Bronchus fibroblast of lung (primary cell): ENCODE data around the gene PSD4. TPM values are rescaled to one million over a fixed set of nuclear protein-coding genes. Genes with fewer than 3 reads are reported as not detected.

Experiments used
- total RNA-seq: library from RNA; depleted of rRNA; stranded (reverse); fragments of >200 nt; gene quantifications from 2 replicates; pipeline ENCODE4 v1.2.3, GENCODE V29; 2015

The PSD4 gene
- 8.4 and 8.8 TPM in 2 replicates for total RNA-seq

GRCh38 chr2:113173542-113174375, at the start of gene PSD4:
TSS of gene PSD4 (plus strand) at chr2:113173971. CDS start at chr2:113182457, 8,486 bp downstream.

GRCh38 chr2:113126845-113127645, 46.7 kb upstream of the PSD4 start, which contains the start of gene IL1RN:
TSS of gene IL1RN (plus strand) at chr2:113127598. CDS start at chr2:113127625, 27 bp downstream.

Other genes with a start within 250 kb of the PSD4 start
- gene IL36G, start 196.0 kb upstream of the PSD4 start, total RNA-seq, result not detected in 2 replicates
- gene IL36A, start 168.5 kb upstream of the PSD4 start, total RNA-seq, result not detected in 2 replicates
- gene IL36B, start 121.1 kb upstream of the PSD4 start, total RNA-seq, result not detected in 2 replicates
- gene IL36RN, start 114.8 kb upstream of the PSD4 start, total RNA-seq, result not detected in 2 replicates
- not detected in 2 replicates for gene IL1F10, start 106.0 kb upstream of the PSD4 start, total RNA-seq
- gene IL1RN, start 46.4 kb upstream of the PSD4 start, total RNA-seq, result not detected in 2 replicates
- gene PAX8, start 105.0 kb downstream of the PSD4 start, total RNA-seq, result 0.17 and 0.45 TPM in 2 replicates